Panc1 (cell line): ENCODE measurements around the gene UBE3B. TPM values are rescaled to one million over a fixed set of nuclear protein-coding genes. Genes with fewer than 3 reads are reported as not detected.

Experiments used
- ATAC-seq: fragments of 200-7000 bp; cut with Tn5 transposase; 2 replicates; pipeline ENCODE4 v1.9.1; 2020; ENCODE audit warnings: mild to moderate bottlenecking, moderate library complexity
- BruUV-seq: library from RNA; stranded (reverse); fragments of 400-500 nt; replicated peaks from 2 replicates; lab custom pipeline; 2021; lab: Mats Ljungman, UMichigan
- CTCF ChIA-PET: fragments of 300-600 bp; sonication (Branson Sonifier 250); formaldehyde crosslinking; loops from one replicate; lab custom pipeline; 2022; ENCODE audit warnings: antibody characterized with exemption; lab: Charles Lee
- POLR2A ChIA-PET: fragments of 300-600 bp; sonication (Branson Sonifier 250); formaldehyde crosslinking; loops from one replicate; lab custom pipeline; 2022; ENCODE audit warnings: antibody characterized with exemption; lab: Charles Lee
- DNase-seq: peaks from one replicate; pipeline ENCODE4 v3.0.0-alpha.2; 2010; ENCODE audit warnings: low read depth, low spot score
- H3K27ac ChIP-seq: 2 replicates; pipeline ENCODE4 v1.5.1; 2011; ENCODE audit warnings: mild to moderate bottlenecking, low read length, inconsistent platforms
- H3K27me3 ChIP-seq: fragments of 200-500 bp; sonication (Bioruptor generic); 2 replicates; pipeline ENCODE4 v1.6.0; 2014; ENCODE audit warnings: low read length, inconsistent platforms; ENCODE audit not compliant: control insufficient read depth, insufficient read depth
- H3K36me3 ChIP-seq: fragments of 200-500 bp; sonication (Bioruptor generic); 2 replicates; pipeline ENCODE4 v1.5.1; 2014; ENCODE audit warnings: inconsistent platforms, mild to moderate bottlenecking, low read length, moderate library complexity; ENCODE audit not compliant: control insufficient read depth, insufficient read depth
- H3K4me1 ChIP-seq: 2 replicates; pipeline ENCODE4 v1.5.1; 2011; ENCODE audit warnings: inconsistent platforms, mild to moderate bottlenecking, low read length, moderate library complexity; ENCODE audit not compliant: control insufficient read depth, insufficient read depth
- H3K4me3 ChIP-seq, 2 experiments: 2 replicates each; pipeline ENCODE4 v1.5.1; 2011 to 2012; ENCODE audit warnings: low read depth in 2 of 2, low read length in 2 of 2, mild to moderate bottlenecking in 2 of 2, inconsistent platforms in 1 of 2, moderate library complexity in 1 of 2
- H3K9me3 ChIP-seq: fragments of 200-500 bp; sonication (Bioruptor generic); 2 replicates; pipeline ENCODE4 v1.5.1; 2014; ENCODE audit warnings: low read depth, mild to moderate bottlenecking, inconsistent platforms, low read length, moderate library complexity; ENCODE audit not compliant: control insufficient read depth, insufficient read depth
- CTCF ChIP-seq: fragments of 450-650 bp; IDR thresholded peaks from 2 replicates; pipeline ENCODE4 v1.5.1; 2017; ENCODE audit warnings: mild to moderate bottlenecking
- POLR2AphosphoS5 ChIP-seq: IDR thresholded peaks from 2 replicates; pipeline ENCODE4 v1.6.1; 2012; ENCODE audit warnings: mild to moderate bottlenecking, low read depth, low read length, moderate library complexity
- REST ChIP-seq, 2 experiments: IDR thresholded peaks; 2 replicates each; pipeline ENCODE4 v1.6.1; 2011 to 2012; ENCODE audit warnings: low read depth in 2 of 2, control low read depth in 1 of 2, low read length in 1 of 2, mild to moderate bottlenecking in 1 of 2, moderate library complexity in 1 of 2; ENCODE audit not compliant: insufficient read depth in 1 of 2
- SIN3A ChIP-seq: IDR thresholded peaks from 2 replicates; pipeline ENCODE4 v1.6.1; 2012; ENCODE audit warnings: low read depth, mild to moderate bottlenecking, low read length, moderate library complexity, borderline replicate concordance; ENCODE audit not compliant: insufficient read depth
- TCF7L2 ChIP-seq: IDR thresholded peaks from 2 replicates; pipeline ENCODE4 v1.6.1; 2011; ENCODE audit warnings: mild to moderate bottlenecking, low read depth, low read length, inconsistent platforms
- in situ Hi-C: cut with HindIII; loops from 2 replicates; pipeline ENCODE4 v1.10.0; 2016; ENCODE audit warnings: low sequenced_read_pairs, low pct_unique_long_range_greater_than_20kb
- intact Hi-C: fragments of 100-400 bp; cut with micrococcal nuclease; formaldehyde crosslinking; loops from one replicate; pipeline ENCODE4 v1.10.0; 2022; ENCODE audit not compliant: unreplicated experiment
- total RNA-seq: library from RNA; stranded (reverse); gene quantifications from one replicate; pipeline ENCODE4 v1.2.1, GENCODE V29; 2021; ENCODE audit not compliant: unreplicated experiment

The UBE3B gene
- total RNA-seq, 1 experiment from 2014 or later = 38.9 TPM

- H3K36me3 ChIP-seq = no peaks in the 10 kb centered on the region; the same call in 1 of the 2 replicates
- TF ChIP-seq TCF7L2 (no peak), CTCF (no peak), SIN3A (no peak), REST (IDR thresholded peaks at IDR 0.05; ENCODE audit: insufficient read depth in 1 of 2, low read depth in 2 of 2, low read length in 1 of 2) (no peak), POLR2AphosphoS5 (no peak)
- H3K4me1 ChIP-seq = no peaks in the 10 kb centered on the region
- no peaks in the 10 kb centered on the region for H3K27me3 ChIP-seq
- 0 out of 2 replicates have a peak, but pooled peaks cover 3% of the 10 kb centered on the region for H3K9me3 ChIP-seq
- intact Hi-C loops = no loop called here
- in situ Hi-C loops = no loop called here
- H3K27ac ChIP-seq = no peak overlapping the region
- no peak overlapping the region for H3K4me3 ChIP-seq
- ChIA-PET CTCF (no interaction called here), POLR2A (no interaction called here)
- BruUV-seq = no TSS peak
- DNase-seq (no peak), ATAC-seq (no peak)
Measured at GRCh38 chr12:109497675-109498074, 20.2 kb downstream of the UBE3B start.

GRCh38 chr12:109500406-109501185 lies 23.2 kb downstream of the UBE3B start:
- DNase-seq (no peak), ATAC-seq (no peak)
- no peaks in the 10 kb centered on the region for H3K9me3 ChIP-seq
- POLR2A ChIA-PET = no interaction called here
- H3K27ac ChIP-seq = no peak overlapping the region
- no peaks in the 10 kb centered on the region for H3K27me3 ChIP-seq
- H3K4me3 ChIP-seq = no peak overlapping the region
- TF ChIP-seq TCF7L2 (no peak), REST (IDR thresholded peaks at IDR 0.05; ENCODE audit: insufficient read depth in 1 of 2, low read depth in 2 of 2, low read length in 1 of 2) (no peak), POLR2AphosphoS5 (no peak), CTCF (no peak), SIN3A (no peak)
- CTCF ChIA-PET = no interaction called here
- in situ Hi-C loops (no loop called here), intact Hi-C loops (no loop called here)
- no peaks in the 10 kb centered on the region for H3K4me1 ChIP-seq
- no TSS peak for BruUV-seq
- H3K36me3 ChIP-seq = peaks cover 13% of the 10 kb centered on the region; the same call in 1 of the 2 replicates
